CD4-positive, alpha-beta T cell treated with Interleukin-15 for 4 hours (primary cell): Measurements from ENCODE around the gene ZBTB47.

Experiments used
- DNase-seq: peaks from one replicate; pipeline ENCODE4 v3.0.0-alpha.2; 2020; ENCODE audit warnings: low spot score

ZBTB47 gene

DNA sequence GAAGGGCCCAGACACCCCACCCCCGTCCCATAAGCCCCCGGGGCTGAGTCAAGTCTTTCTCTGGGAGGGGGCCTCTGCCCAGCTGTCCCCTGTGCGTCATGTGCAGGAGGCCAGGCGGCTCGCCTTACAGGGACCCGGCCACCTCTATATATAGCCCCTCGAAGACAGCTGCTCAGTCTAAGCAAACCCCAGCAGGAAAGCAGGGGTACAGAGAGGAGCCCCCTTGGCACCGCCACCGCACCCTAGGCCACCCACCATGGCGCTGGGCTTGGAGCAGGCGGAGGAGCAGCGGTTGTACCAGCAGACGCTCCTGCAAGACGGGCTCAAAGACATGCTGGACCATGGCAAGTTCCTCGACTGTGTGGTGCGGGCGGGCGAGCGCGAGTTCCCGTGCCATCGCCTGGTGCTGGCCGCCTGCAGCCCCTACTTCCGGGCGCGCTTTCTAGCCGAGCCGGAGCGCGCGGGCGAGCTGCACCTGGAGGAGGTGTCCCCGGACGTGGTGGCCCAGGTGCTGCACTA lies 31.9 kb downstream of the ZBTB47 start, which contains the start of gene KLHL40:
Gene KLHL40, plus strand, starts transcription at position 175 of the 519 bp plus-strand sequence. Its CDS starts 82 bp downstream, at position 257.
- DNase-seq = no peak

DNA sequence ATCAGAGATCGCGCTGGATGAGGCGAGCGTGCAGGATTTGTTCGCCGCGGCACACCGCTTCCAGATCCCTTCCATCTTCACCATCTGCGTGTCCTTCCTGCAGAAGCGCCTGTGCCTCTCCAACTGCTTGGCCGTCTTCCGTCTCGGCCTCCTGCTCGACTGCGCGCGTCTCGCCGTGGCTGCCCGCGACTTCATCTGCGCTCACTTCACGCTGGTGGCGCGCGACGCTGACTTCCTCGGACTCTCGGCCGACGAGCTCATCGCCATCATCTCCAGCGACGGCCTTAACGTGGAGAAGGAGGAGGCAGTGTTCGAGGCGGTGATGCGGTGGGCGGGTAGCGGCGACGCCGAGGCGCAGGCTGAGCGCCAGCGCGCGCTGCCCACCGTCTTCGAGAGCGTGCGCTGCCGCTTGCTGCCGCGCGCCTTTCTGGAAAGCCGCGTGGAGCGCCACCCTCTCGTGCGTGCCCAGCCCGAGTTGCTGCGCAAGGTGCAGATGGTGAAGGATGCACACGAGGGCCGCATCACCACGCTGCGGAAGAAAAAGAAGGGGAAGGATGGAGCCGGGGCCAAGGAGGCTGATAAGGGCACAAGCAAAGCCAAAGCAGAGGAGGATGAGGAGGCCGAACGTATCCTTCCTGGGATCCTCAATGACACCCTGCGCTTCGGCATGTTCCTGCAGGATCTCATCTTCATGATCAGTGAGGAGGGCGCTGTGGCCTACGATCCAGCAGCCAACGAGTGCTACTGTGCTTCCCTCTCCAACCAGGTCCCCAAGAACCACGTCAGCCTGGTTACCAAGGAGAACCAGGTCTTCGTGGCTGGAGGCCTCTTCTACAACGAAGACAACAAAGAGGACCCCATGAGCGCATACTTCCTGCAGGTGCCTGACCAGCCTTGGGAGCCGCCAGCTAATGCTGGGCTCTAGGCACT lies 32.7 kb downstream of the ZBTB47 start:
- no peak for DNase-seq

GRCh38 chr3:42686832-42687650 lies 33.5 kb downstream of the ZBTB47 start:
- DNase-seq = no peak

DNA sequence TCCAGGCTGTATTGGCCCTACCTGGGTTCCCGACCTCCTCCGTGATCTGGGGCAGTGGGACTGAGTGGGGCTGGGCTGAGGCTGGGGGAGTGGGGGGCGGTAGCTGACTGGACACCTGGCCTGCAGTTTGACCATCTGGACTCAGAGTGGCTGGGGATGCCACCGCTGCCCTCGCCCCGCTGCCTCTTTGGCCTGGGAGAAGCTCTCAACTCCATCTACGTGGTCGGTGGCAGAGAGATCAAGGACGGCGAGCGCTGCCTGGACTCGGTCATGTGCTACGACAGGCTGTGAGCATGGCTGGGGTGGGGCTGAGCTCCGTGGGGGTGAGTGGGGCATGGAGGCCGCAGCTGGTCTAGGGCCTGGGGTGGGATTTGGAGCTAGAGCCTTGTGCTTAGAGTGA lies 34.5 kb downstream of the ZBTB47 start:
- DNase-seq = no peak

DNA sequence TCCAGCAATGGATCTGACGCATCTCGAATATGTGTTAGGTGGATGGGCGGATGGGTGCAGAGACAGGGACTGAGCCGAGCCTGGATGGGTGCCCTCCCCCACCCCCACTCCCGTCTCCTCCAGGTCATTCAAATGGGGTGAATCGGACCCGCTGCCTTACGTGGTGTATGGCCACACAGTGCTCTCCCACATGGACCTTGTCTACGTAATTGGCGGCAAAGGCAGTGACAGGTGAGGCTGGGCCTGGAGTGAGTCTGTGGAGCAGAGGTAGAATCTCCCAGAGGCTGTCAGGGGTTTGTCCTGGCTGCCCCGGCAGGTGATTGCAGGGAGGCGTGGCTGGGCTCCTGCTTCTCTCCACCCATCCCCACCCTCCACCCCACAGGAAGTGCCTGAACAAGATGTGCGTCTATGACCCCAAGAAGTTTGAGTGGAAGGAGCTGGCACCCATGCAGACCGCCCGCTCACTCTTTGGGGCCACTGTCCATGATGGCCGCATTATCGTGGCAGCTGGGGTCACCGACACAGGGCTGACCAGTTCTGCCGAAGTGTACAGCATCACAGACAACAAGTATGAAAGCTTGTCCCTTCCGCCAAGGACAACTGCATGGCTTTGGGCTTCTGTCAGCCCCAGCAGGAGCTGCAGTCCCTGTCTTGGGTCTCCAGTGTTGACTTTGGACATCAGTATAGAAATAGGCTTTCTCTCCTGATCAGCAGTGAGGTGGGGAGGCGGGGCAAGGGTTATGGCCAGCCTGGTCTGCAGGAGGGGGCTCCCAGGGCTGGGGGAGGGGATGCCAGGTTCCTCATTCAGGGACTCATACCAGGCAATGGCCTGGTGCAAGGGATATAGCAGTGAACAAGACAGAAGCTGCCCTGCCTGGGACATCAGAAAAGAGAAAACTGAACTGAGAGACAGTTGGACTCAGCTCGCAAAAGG lies 35.3 kb downstream of the ZBTB47 start:
- no peak for DNase-seq

DNA sequence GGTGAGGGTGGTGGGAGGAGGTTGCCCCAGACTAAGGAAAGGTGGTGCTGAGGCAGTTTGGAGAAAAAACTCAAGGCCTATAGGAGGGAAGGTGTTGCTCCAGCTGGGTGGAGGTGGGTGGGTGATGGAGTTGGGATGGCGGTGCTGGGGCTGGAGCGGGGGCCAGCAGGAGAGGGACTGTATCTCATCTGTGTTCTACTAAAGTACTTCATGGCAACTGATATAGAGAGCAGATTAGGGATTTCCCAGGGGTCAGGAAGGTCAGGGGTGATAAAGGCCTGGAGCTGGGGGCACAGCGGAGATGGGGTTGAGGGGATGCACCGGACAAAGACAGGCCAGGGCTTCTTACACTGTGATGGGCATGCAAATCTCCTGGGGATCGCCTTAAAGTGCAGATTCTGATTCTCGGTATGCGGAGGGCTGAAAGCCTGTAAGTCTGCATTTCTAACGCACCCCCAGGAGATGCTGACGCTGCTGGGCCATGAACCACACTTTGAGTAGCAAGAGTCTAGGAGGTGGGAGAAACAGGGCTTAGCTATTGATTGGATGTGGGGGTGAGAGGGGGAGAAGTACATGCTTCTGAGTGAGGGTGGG lies 36.0 kb downstream of the ZBTB47 start:
- no peak for DNase-seq

DNA sequence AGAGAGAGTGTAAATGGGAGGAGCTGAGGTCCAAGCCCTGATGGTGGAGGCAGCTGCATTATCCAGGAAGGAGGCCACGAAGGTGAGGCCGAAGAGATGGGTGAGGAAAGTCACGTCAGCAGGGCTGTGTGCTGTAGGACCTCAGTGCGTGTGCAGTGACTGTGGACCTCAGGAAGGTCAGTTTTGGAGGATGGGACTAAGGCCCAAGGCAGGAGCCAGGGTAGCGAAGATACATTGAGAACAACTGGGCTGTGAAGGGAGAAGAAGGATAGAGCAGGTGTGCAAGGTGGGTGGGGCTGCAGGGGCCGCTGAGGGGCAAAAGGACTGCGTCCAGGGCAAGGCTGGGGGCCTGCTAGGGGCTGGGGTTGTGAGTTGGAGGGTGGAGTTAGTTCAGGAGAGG lies 36.7 kb downstream of the ZBTB47 start:
- DNase-seq = no peak

DNA sequence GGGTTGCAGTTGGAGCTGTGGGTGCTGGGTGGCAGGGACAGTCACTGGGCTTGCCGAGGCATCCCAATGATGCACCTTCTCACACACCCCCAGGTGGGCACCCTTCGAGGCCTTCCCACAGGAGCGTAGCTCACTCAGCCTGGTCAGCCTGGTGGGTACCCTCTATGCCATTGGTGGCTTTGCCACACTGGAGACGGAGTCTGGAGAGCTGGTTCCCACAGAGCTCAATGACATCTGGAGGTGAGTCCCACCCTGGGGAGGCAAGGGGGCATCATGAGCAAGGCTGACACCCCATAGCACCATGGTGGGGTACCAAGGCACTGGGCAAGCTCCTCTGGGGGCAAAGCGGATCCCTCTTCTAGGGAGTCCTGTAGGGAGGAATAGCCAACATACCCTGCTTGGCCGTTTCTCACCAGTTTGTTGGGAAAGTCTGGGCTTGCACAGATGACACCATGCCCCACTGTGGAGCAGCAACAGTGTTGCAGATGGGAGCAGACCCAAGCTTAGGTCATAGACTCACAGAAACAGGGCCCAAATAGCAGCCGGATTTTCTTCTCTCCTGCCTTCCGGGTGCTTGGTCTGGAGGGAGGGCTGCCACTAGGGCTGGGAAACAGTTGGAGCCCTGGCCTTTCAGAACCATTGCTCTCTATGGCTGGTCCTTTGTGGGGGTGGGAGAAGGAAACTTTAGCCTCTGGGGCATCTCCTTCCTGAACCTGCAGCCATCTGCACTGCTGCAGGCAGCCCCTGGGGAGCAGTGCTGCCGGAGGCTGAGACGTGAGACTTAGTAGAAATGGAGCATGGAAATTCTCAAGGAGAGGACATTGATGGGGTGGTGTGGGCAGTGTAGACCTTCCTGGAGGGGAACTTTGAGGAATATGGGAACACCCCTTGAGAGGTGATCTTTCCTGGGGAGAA lies 37.5 kb downstream of the ZBTB47 start:
- DNase-seq = no peak

DNA sequence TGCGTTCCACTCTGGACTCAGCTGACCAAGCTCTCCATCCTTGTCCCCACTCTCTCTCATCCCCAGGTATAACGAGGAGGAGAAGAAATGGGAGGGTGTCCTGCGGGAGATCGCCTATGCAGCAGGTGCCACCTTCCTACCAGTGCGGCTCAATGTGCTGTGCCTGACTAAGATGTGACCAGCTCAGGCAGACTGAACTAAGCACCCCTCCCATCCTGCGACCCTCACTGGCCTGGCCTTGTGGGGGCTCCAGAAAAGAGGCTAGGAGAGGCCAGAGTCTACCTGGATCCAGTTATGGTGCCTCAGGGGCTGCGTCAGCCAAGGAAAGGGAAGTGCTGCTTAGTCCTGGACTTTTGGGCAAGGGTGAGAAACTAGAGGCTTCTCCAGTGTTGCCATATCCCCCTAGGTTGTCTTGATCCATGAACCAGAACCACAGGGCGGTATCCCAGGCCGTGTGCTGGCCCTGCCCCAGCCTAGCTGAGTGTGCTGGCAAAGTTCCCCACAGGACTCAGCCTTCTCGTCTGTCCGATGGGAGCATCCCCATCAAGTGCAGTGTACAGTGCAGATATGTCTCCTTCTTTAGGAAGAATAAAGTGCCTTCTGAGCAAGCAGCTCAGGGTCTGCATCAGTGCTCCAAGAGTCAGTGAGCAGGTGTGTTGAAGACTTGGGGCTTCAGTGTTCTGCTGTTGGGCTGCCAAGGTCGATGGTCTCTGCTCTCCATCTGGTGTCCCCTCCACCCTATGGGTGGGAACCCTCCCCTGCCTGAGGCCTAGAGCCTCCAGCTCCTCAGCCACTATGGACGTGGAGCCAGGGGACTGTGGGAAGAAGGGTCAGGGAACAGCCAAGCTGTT lies 38.5 kb downstream of the ZBTB47 start:
- DNase-seq = no peak

DNA sequence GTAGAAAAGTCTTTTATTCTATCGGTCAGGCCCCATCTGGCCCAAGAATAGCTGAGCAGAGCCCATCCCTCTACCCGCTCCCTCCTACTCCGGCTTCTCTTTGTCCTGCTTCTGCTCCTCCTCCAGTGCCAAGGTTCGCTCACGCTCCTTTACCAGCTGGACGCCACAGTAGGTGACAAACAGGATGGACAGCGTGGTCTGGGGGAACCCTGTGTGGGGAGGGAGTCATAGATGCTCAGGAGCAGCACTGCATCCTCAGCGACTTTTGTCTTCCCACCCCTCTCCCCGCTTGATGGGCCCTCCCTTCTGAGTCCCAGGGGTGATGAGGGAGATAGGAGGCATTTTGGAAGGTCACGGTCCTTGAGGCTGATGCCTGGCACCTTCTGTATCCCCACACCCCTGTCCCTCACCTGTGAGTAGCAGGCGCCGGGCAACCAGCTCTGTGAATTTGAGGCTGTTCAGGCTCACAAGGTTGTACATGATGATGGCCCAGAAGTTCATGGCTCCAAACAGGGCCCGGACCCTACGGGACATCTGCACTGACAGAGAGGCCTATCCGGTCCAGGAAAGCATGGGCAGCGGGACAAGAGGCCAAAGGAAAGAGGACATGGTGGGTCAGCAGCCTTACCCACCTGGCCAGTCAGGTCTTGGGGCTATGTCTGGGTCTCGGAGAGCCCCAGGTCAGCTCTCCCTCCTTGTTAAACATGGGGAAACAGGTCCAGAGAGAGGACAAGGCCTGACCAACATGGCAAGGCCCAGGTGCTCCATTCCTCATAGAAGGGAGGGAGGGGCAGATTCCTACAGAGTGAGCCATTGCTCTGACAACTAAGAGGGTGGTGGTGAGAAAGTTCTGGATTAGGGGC lies 39.4 kb downstream of the ZBTB47 start:
- DNase-seq = no peak

DNA sequence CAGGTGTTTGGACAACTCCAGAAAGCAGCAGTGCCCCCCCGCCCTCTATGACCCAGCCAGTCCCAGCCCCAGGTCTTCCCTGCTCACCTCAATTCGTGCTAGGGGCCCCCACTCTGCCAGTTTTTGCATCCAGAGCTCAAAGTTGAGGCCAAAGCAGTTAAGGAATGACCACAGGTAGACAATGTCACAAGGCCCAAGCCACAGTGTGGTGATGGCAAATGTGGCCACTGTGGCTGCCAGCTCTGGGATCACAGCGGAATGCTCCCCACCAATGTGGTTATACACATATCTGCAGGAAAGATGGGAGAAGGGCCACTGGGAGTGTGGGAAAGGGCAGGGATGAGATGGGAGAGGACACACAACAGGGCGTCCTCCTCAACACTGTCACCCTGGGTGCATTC lies 40.0 kb downstream of the ZBTB47 start:
- DNase-seq = no peak

- DNase-seq = no peak
Observed at GRCh38 chr3:42694366-42694765, 40.9 kb downstream of the ZBTB47 start.

- DNase-seq = no peak
Observed at GRCh38 chr3:42696356-42697288, 43.1 kb downstream of the ZBTB47 start.

- DNase-seq = no peak
Observed at GRCh38 chr3:42697289-42698051, 44.0 kb downstream of the ZBTB47 start.

DNA sequence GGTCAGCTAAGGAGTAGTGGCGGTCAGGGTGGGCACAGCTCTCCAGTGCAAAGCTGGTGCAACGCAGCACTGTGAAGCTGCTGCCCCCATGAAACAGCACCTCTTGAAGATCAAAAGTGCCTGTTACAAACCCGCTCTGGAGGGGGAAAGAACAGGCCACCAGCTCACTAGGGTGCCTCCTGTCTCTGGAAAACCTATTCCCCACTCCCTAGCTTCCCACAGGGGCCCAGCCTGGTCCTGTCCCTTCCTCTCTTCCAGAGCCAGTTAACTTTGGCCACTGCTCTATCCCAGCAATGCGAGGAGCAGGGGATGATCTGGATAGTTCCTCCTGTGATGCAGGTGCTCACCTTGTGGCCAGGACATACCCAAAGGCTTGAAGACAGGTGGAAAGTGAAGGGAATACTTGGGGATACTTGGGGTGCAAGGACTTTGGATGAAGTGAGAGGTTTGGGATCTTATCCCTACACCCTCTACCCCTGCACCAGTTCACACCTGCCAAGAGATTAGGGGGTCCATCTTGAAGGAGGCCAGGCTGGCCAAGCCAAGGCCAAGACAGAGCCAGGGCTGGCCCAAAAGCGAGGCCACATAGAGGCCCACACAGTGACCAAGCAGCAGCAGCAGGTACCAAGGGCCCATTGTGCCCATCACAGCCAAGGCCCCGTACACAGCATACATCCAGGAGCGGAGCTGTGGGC lies 44.9 kb downstream of the ZBTB47 start:
- no peak for DNase-seq

DNA sequence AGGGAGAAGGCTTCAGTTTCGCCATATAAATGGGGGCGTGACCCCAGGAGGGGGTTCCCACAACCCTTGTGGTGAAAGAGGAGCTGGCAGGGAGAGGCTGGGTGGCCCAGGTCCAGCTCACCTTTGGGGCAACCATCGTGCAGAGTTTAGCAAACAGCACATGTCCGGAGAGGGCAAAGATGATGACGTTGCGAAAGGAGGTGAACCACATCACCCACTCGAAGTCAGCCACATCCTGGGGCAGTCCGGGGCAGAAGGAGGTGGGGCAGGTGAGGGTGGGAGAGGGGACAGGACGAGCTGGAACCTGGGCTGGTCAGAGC lies 45.4 kb downstream of the ZBTB47 start:
- DNase-seq = no peak
